GM21447 (cell line): ENCODE data around the gene RIPK3.

ENCODE experiments used
- ATAC-seq: cut with Tn5 transposase; IDR thresholded peaks from one replicate; pipeline ENCODE4 v1.9.1; 2021; ENCODE audit not compliant: unreplicated experiment

The RIPK3 gene

GRCh38 chr14:24324024-24324423, 15.8 kb downstream of the RIPK3 start:
- ATAC-seq, result no peak

- no peak for ATAC-seq
Observed at GRCh38 chr14:24323341-24323740, 16.4 kb downstream of the RIPK3 start.

- ATAC-seq, result no peak
Observed at GRCh38 chr14:24322672-24323071, 17.1 kb downstream of the RIPK3 start.

- ATAC-seq, result no peak
Observed at GRCh38 chr14:24321212-24321975, 18.4 kb downstream of the RIPK3 start.

GRCh38 chr14:24317141-24317928, 22.5 kb downstream of the RIPK3 start:
- no peak for ATAC-seq

- ATAC-seq, result no peak
Observed at GRCh38 chr14:24316597-24316950, 23.2 kb downstream of the RIPK3 start.

GRCh38 chr14:24315807-24316596, 23.8 kb downstream of the RIPK3 start:
- no peak for ATAC-seq

GRCh38 chr14:24315243-24315806, 24.5 kb downstream of the RIPK3 start:
- no peak for ATAC-seq

- no peak for ATAC-seq
Observed at GRCh38 chr14:24314377-24315193, 25.2 kb downstream of the RIPK3 start.

- no peak for ATAC-seq
Observed at GRCh38 chr14:24313913-24314312, 25.9 kb downstream of the RIPK3 start.

- no peak for ATAC-seq
Observed at GRCh38 chr14:24312736-24313507, 26.9 kb downstream of the RIPK3 start.

- ATAC-seq, result no peak
Observed at GRCh38 chr14:24311837-24312615, 27.8 kb downstream of the RIPK3 start.

GRCh38 chr14:24310646-24311604, 28.9 kb downstream of the RIPK3 start, which contains the start of gene LTB4R:
TSS of gene LTB4R (plus strand) at chr14:24311502. CDS start at chr14:24315652, 4,150 bp downstream.
- ATAC-seq, result peak; percentile 58

- ATAC-seq, result no peak
Observed at GRCh38 chr14:24310265-24310645, 29.5 kb downstream of the RIPK3 start.

- ATAC-seq, result no peak
Observed at GRCh38 chr14:24309538-24310264, 30.1 kb downstream of the RIPK3 start, which contains the start of gene LTB4R2. TSS of gene LTB4R2 (plus strand) at chr14:24310140. CDS start at chr14:24310665, 525 bp downstream.

- ATAC-seq, result no peak
Observed at GRCh38 chr14:24308342-24309124, 31.3 kb downstream of the RIPK3 start.
